Osteoblast (primary cell): ENCODE measurements around the gene POU2F1. TPM values are rescaled to one million over a fixed set of nuclear protein-coding genes. Genes with fewer than 3 reads are reported as not detected.
A peak's percentile ranks its signal among the peaks of the same experiment; 100 is the strongest.

Experiments used
- DNase-seq: peaks from one replicate; pipeline ENCODE4 v3.0.0; 2011; ENCODE audit warnings: low spot score, mixed read lengths; ENCODE audit not compliant: insufficient read length; ENCODE audit errors: missing footprints
- H2AFZ ChIP-seq: 2 replicates; pipeline ENCODE4 v1.6.0; 2011; ENCODE audit warnings: mild to moderate bottlenecking, low read length
- H3K27ac ChIP-seq: 2 replicates; pipeline ENCODE4 v1.5.1; 2011; ENCODE audit warnings: mild to moderate bottlenecking, low read depth, low read length, moderate library complexity
- H3K27me3 ChIP-seq: 2 replicates; pipeline ENCODE4 v1.6.0; 2012; ENCODE audit warnings: mild to moderate bottlenecking, control low read depth, inconsistent platforms, low read length, moderate library complexity; ENCODE audit not compliant: insufficient read depth
- H3K36me3 ChIP-seq: 2 replicates; pipeline ENCODE4 v1.5.1; 2011; ENCODE audit warnings: mild to moderate bottlenecking, low read length, control low read depth, moderate library complexity; ENCODE audit not compliant: insufficient read depth
- H3K4me1 ChIP-seq: 2 replicates; pipeline ENCODE4 v1.5.1; 2011; ENCODE audit warnings: mild to moderate bottlenecking, low read length, control low read depth, moderate library complexity; ENCODE audit not compliant: insufficient read depth
- H3K4me2 ChIP-seq: 2 replicates; pipeline ENCODE4 v1.6.0; 2011; ENCODE audit warnings: mild to moderate bottlenecking, low read length; ENCODE audit not compliant: insufficient read depth
- H3K4me3 ChIP-seq: fragments of 200-600 bp; sonication (generic); 3 replicates; pipeline ENCODE4 v1.5.1; 2012; ENCODE audit warnings: mild to moderate bottlenecking, low read length, inconsistent platforms; ENCODE audit not compliant: insufficient read depth
- H3K79me2 ChIP-seq: 2 replicates; pipeline ENCODE4 v1.6.0; 2012; ENCODE audit warnings: mild to moderate bottlenecking, low read length, control low read depth, inconsistent platforms; ENCODE audit not compliant: insufficient read depth
- H3K9me3 ChIP-seq: 2 replicates; pipeline ENCODE4 v1.5.1; 2011; ENCODE audit warnings: low read depth, low read length, control low read depth
- H4K20me1 ChIP-seq: 2 replicates; pipeline ENCODE4 v1.6.0; 2012; ENCODE audit warnings: mild to moderate bottlenecking, low read length, control low read depth; ENCODE audit not compliant: insufficient read depth
- CTCF ChIP-seq: IDR thresholded peaks from 2 replicates; pipeline ENCODE4 v1.5.1; 2011; ENCODE audit warnings: mild to moderate bottlenecking, low read depth, low read length, moderate library complexity; ENCODE audit errors: extremely low read depth
- total RNA-seq: library from RNA; depleted of rRNA; stranded (reverse); fragments of >200 nt; gene quantifications from 2 replicates; pipeline ENCODE4 v1.2.3, GENCODE V29; 2012

The POU2F1 gene
- total RNA-seq, 1 donor = 11.6 TPM

GRCh38 chr1:167440776-167441175 is 220.1 kb downstream of the POU2F1 start:
- no peaks in the 10 kb centered on the region for H3K9me3 ChIP-seq
- H3K79me2 ChIP-seq = no peaks in the 10 kb centered on the region
- no peak overlapping the region for H3K4me3 ChIP-seq
- TF ChIP-seq CTCF = no peak
- no peak overlapping the region for H3K27ac ChIP-seq
- H2AFZ ChIP-seq = no peak overlapping the region
- DNase-seq = no peak
- no peaks in the 10 kb centered on the region for H3K4me1 ChIP-seq
- H3K4me2 ChIP-seq = no peak overlapping the region
- no peaks in the 10 kb centered on the region for H3K36me3 ChIP-seq
- no peaks in the 10 kb centered on the region for H4K20me1 ChIP-seq
- peaks cover 16% of the 10 kb centered on the region for H3K27me3 ChIP-seq

- H2AFZ ChIP-seq = no peak overlapping the region
- peaks cover 16% of the 10 kb centered on the region for H3K27me3 ChIP-seq
- H3K79me2 ChIP-seq = no peaks in the 10 kb centered on the region
- H4K20me1 ChIP-seq = no peaks in the 10 kb centered on the region
- no peak overlapping the region for H3K4me3 ChIP-seq
- no peak overlapping the region for H3K4me2 ChIP-seq
- H3K9me3 ChIP-seq = no peaks in the 10 kb centered on the region
- H3K27ac ChIP-seq = no peak overlapping the region
- no peaks in the 10 kb centered on the region for H3K36me3 ChIP-seq
- no peaks in the 10 kb centered on the region for H3K4me1 ChIP-seq
- no peak for DNase-seq
- TF ChIP-seq CTCF = no peak
Observed at GRCh38 chr1:167441222-167441621, 220.5 kb downstream of the POU2F1 start.

- H3K4me1 ChIP-seq = no peaks in the 10 kb centered on the region
- H3K27me3 ChIP-seq = peaks cover 16% of the 10 kb centered on the region
- no peaks in the 10 kb centered on the region for H3K36me3 ChIP-seq
Observed at GRCh38 chr1:167442142-167442848, 221.6 kb downstream of the POU2F1 start.

More at GRCh38 chr1:167442142-167442848, 221.6 kb downstream of the POU2F1 start:
- no peak overlapping the region for H2AFZ ChIP-seq
- no peaks in the 10 kb centered on the region for H3K9me3 ChIP-seq
- TF ChIP-seq CTCF = peak; percentile 85
- H3K4me2 ChIP-seq = no peak overlapping the region
- H4K20me1 ChIP-seq = no peaks in the 10 kb centered on the region
- DNase-seq = peak; percentile 97
- no peaks in the 10 kb centered on the region for H3K79me2 ChIP-seq
- H3K27ac ChIP-seq = no peak overlapping the region
- no peak overlapping the region for H3K4me3 ChIP-seq
